ENCODE results near the gene VPS72. TPM values are rescaled to one million over a fixed set of nuclear protein-coding genes. Genes with fewer than 3 reads are reported as not detected.

Gene VPS72
- total RNA-seq, 1 donor: 34.7 TPM

DNA sequence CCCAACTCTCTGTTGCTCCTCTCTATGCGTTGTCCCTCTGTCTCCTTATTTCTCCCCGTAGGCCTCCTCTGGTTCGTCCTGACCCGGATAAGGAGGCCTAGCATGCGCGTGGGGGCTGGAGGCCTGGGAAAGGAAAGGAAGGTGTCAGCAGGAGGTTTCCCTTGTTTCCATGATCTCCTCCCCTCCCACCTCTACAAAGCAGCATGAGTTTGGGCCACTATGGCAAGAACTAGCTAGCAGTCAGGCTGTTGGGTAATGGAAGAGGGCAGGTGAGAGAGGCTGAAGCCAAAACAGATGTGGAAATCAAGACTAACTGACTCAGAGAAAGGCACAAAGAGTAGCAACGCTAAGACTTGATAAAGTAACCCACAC lies 42.9 kb downstream of the VPS72 start:
- Histone ChIP-seq H4K20me1 (ENCODE audit: insufficient read depth, low read length) (peaks cover 2% of the 10 kb centered on the region), H3K4me2 (ENCODE audit: insufficient read depth, low read length) (peak overlapping the region; percentile 85), H3K27me3 (ENCODE audit: insufficient read depth, low read length) (peaks cover 11% of the 10 kb centered on the region), H3K4me1 (ENCODE audit: insufficient read depth, low read length) (peaks cover 16% of the 10 kb centered on the region), H3K9me3 (ENCODE audit: low read depth, low read length) (no peaks in the 10 kb centered on the region), H2AFZ (ENCODE audit: low read length) (peak overlapping the region; percentile 93), H3K4me3 (ENCODE audit: insufficient read depth, low read length) (peak overlapping the region; percentile 83), H3K36me3 (ENCODE audit: insufficient read depth, low read length) (no peaks in the 10 kb centered on the region), H3K27ac (ENCODE audit: low read depth, low read length) (peak overlapping the region; percentile 58), H3K79me2 (ENCODE audit: insufficient read depth, low read length) (no peaks in the 10 kb centered on the region)
- no peak for DNase-seq (ENCODE audit: insufficient read length, low spot score, missing footprints)
- TF ChIP-seq, protein P1, sequence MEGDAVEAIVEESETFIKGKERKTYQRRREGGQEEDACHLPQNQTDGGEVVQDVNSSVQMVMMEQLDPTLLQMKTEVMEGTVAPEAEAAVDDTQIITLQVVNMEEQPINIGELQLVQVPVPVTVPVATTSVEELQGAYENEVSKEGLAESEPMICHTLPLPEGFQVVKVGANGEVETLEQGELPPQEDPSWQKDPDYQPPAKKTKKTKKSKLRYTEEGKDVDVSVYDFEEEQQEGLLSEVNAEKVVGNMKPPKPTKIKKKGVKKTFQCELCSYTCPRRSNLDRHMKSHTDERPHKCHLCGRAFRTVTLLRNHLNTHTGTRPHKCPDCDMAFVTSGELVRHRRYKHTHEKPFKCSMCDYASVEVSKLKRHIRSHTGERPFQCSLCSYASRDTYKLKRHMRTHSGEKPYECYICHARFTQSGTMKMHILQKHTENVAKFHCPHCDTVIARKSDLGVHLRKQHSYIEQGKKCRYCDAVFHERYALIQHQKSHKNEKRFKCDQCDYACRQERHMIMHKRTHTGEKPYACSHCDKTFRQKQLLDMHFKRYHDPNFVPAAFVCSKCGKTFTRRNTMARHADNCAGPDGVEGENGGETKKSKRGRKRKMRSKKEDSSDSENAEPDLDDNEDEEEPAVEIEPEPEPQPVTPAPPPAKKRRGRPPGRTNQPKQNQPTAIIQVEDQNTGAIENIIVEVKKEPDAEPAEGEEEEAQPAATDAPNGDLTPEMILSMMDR (IDR thresholded peaks at IDR 0.05; ENCODE audit: extremely low read depth, low read depth, low read length): no peak

DNA sequence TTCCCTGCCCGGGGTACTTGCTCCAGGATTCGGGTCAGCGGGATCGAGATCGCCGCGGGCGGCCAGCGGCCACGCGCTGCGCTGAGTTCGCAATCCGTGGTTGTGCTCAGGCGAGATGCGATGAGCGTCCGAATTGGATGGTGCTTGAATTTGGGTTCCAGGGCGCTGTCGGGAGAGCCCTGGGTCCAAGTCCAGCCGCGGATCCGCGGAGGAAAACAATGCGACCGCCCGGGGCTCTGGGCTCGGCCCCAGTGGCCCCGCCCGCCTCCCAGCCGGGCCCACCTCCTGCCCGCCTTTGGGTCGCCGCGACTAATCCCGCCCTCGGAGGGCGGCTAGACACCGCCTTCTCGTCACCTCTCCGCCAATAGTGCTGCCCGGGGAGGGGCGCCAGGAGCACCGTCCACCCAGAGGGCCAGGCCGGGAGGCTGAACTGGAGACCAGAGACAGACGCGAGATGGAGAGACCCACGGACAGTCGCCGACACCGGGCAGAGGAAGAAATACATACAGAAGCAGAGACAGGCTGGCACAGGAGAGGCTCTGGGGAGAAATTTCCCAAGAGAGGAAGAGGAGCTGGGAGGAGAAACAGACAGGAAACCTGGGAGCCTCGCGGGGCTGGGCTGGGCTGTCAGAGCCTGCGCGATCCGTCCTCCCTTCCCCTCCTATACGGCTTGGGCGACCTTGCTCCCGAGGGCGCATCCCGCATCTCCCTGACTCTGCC lies 43.4 kb downstream of the VPS72 start, which contains the start of gene SEMA6C:
Gene SEMA6C, minus strand, starts transcription at position 220 of the 720 bp plus-strand sequence. CDS start 4,010 bp downstream, outside the sequence.
- Histone ChIP-seq H3K27me3 (ENCODE audit: insufficient read depth, low read length) (peaks cover 11% of the 10 kb centered on the region), H3K4me2 (ENCODE audit: insufficient read depth, low read length) (peak within 1 kb of the TSS; percentile 85), H3K9me3 (ENCODE audit: low read depth, low read length) (no peaks in the 10 kb centered on the region), H3K27ac (ENCODE audit: low read depth, low read length) (peak within 1 kb of the TSS; percentile 58), H2AFZ (ENCODE audit: low read length) (peak within 1 kb of the TSS; percentile 93), H3K36me3 (ENCODE audit: insufficient read depth, low read length) (no peaks in the 10 kb centered on the region), H3K4me3 (ENCODE audit: insufficient read depth, low read length) (peak within 1 kb of the TSS; percentile 83), H3K4me1 (ENCODE audit: insufficient read depth, low read length) (peaks cover 16% of the 10 kb centered on the region), H3K79me2 (ENCODE audit: insufficient read depth, low read length) (no peaks in the 10 kb centered on the region), H4K20me1 (ENCODE audit: insufficient read depth, low read length) (peaks cover 2% of the 10 kb centered on the region)
- peak; percentile 98 for DNase-seq (ENCODE audit: insufficient read length, low spot score, missing footprints)
- TF ChIP-seq, protein P1 (IDR thresholded peaks at IDR 0.05; ENCODE audit: extremely low read depth, low read depth, low read length): no peak

DNA sequence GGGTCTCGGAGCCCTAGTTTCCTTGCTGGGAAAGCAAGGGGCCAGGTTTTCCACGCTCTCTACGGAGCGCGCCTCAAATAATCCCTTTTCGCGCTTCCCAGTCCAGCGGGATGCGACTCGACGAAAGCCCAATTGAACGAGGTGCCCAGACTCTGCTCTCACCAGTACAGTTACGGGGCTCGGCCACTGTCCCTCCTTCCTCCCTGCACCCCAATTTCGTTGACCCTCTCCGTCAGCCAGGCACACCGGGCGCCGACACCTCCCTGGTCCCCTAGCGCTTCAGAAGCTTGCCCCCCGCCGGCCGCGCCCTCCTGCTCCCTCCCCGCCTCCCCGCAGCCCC lies 44.0 kb downstream of the VPS72 start:
- Histone ChIP-seq H3K9me3 (ENCODE audit: low read depth, low read length) (no peaks in the 10 kb centered on the region), H3K4me2 (ENCODE audit: insufficient read depth, low read length) (peak overlapping the region; percentile 85), H3K4me1 (ENCODE audit: insufficient read depth, low read length) (peaks cover 16% of the 10 kb centered on the region), H2AFZ (ENCODE audit: low read length) (peak overlapping the region; percentile 78), H3K27me3 (ENCODE audit: insufficient read depth, low read length) (peaks cover 11% of the 10 kb centered on the region), H3K27ac (ENCODE audit: low read depth, low read length) (no peak overlapping the region), H3K79me2 (ENCODE audit: insufficient read depth, low read length) (no peaks in the 10 kb centered on the region), H3K4me3 (ENCODE audit: insufficient read depth, low read length) (peak overlapping the region; percentile 83), H3K36me3 (ENCODE audit: insufficient read depth, low read length) (no peaks in the 10 kb centered on the region), H4K20me1 (ENCODE audit: insufficient read depth, low read length) (peaks cover 2% of the 10 kb centered on the region)
- TF ChIP-seq, protein P1 (IDR thresholded peaks at IDR 0.05; ENCODE audit: extremely low read depth, low read depth, low read length): no peak
- peak; percentile 80 for DNase-seq (ENCODE audit: insufficient read length, low spot score, missing footprints)

DNA sequence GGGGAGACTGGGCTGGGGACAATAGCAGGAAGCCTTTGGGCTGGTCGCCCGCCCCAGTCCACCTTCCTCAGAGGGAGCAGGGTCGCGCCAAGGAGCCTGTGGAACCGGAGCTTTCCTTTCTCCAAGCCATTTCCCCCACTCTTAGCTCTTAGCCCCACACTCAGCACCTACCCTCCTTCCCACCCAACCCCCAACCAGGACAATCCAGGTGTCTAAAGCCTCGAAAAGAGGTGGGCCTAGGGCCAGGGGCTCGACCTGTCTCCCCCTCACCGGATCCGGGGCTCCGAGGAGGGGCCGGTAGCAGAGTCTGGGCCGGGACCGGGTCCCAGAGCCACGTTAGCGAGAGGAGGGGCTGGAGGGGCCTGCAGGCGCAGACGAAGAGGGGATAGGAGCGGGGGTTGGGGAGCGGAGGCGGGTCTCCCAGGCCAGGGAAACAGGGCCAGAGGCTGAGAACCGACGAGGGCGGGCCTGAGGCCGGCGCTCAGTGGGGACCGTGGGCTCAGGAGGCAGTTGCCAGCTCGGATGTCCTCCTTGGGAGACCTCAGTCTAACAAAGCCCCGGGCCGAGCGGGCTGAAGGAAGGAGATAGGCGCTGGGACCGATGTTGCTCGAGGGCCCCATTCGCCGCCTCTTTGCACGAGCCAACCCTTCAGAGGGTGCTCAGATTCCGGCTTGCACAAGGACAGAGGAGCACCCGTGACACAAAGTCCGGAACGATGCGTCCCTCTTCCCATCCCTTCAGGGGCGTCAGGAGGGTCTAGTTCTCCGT lies 44.5 kb downstream of the VPS72 start:
- Histone ChIP-seq H3K4me2 (ENCODE audit: insufficient read depth, low read length) (peak overlapping the region; percentile 85), H4K20me1 (ENCODE audit: insufficient read depth, low read length) (peaks cover 2% of the 10 kb centered on the region), H3K9me3 (ENCODE audit: low read depth, low read length) (no peaks in the 10 kb centered on the region), H3K4me1 (ENCODE audit: insufficient read depth, low read length) (peaks cover 16% of the 10 kb centered on the region), H3K27me3 (ENCODE audit: insufficient read depth, low read length) (peaks cover 11% of the 10 kb centered on the region), H3K79me2 (ENCODE audit: insufficient read depth, low read length) (no peaks in the 10 kb centered on the region), H3K27ac (ENCODE audit: low read depth, low read length) (no peak overlapping the region), H3K4me3 (ENCODE audit: insufficient read depth, low read length) (peak overlapping the region; percentile 83), H2AFZ (ENCODE audit: low read length) (peak overlapping the region; percentile 78), H3K36me3 (ENCODE audit: insufficient read depth, low read length) (no peaks in the 10 kb centered on the region)
- DNase-seq (ENCODE audit: insufficient read length, low spot score, missing footprints): no peak
- TF ChIP-seq, protein P1 (IDR thresholded peaks at IDR 0.05; ENCODE audit: extremely low read depth, low read depth, low read length): no peak
